ENCODE measurements around the gene DPH5.
"Not testable (repeated sequence)": the region's sequence is repeated elsewhere in the genome, so short reads cannot be mapped to it uniquely, and the experiment has no call there.

Gene DPH5

GRCh38 chr1:101066937-101067335 is 41.4 kb upstream of the DPH5 start:
- not testable (repeated sequence) for H3K4me1 ChIP-seq (ENCODE audit: control insufficient read depth in 1 of 2, insufficient read depth in 2 of 2, low read length in 2 of 2); H3K27me3 ChIP-seq (ENCODE audit: insufficient read depth, low read length); H3K79me2 ChIP-seq (ENCODE audit: control insufficient read depth, insufficient read depth, low read length, poor library complexity); H3K23ac ChIP-seq (ENCODE audit: low read length); H3K4ac ChIP-seq (ENCODE audit: low read depth, low read length); H3K4me3 ChIP-seq (ENCODE audit: low read depth, low read length); H4K8ac ChIP-seq (ENCODE audit: low read depth, low read length); H2AFZ ChIP-seq (ENCODE audit: insufficient read depth, low read length, poor library complexity); H2AK5ac ChIP-seq (ENCODE audit: low read length); H3K36me3 ChIP-seq (ENCODE audit: control insufficient read depth in 1 of 2, insufficient read depth in 2 of 2, low read length in 2 of 2); H2BK120ac ChIP-seq (ENCODE audit: insufficient read depth, low read length, poor library complexity); H2BK12ac ChIP-seq (ENCODE audit: low read length); H3K9me3 ChIP-seq (ENCODE audit: insufficient read depth, low read depth, low read length); H3K18ac ChIP-seq (ENCODE audit: low read length); H4K12ac ChIP-seq (ENCODE audit: low read depth, low read length); H3K27ac ChIP-seq (ENCODE audit: low read depth, low read length); H3K14ac ChIP-seq (ENCODE audit: low read length); H3K79me1 ChIP-seq (ENCODE audit: low read length); DNase-seq; H4K91ac ChIP-seq (ENCODE audit: low read depth, low read length); H2BK5ac ChIP-seq (ENCODE audit: low read depth, low read length, poor library complexity); H3K4me2 ChIP-seq (ENCODE audit: low read length); H3K9ac ChIP-seq (ENCODE audit: low read length)
- WGBS (ENCODE audit: extremely low coverage, insufficient coverage, insufficient read length): no CpG with 5 or more reads among the region's 1 CpG

GRCh38 chr1:101066260-101066936 is 40.8 kb upstream of the DPH5 start:
- no peak overlapping the region for H3K14ac ChIP-seq (ENCODE audit: low read length)
- no peak overlapping the region for H3K18ac ChIP-seq (ENCODE audit: low read length)
- H2AFZ ChIP-seq (ENCODE audit: insufficient read depth, low read length, poor library complexity): no peak overlapping the region
- H3K4me1 ChIP-seq (ENCODE audit: control insufficient read depth in 1 of 2, insufficient read depth in 2 of 2, low read length in 2 of 2): no peaks in the 10 kb centered on the region
- no peaks in the 10 kb centered on the region for H3K79me1 ChIP-seq (ENCODE audit: low read length)
- H3K9ac ChIP-seq (ENCODE audit: low read length): no peak overlapping the region
- H3K36me3 ChIP-seq (ENCODE audit: control insufficient read depth in 1 of 2, insufficient read depth in 2 of 2, low read length in 2 of 2): no peaks in the 10 kb centered on the region
- no peak overlapping the region for H2BK5ac ChIP-seq (ENCODE audit: low read depth, low read length, poor library complexity)
- H3K4ac ChIP-seq (ENCODE audit: low read depth, low read length): no peak overlapping the region
- no peak overlapping the region for H2BK12ac ChIP-seq (ENCODE audit: low read length)
- H3K79me2 ChIP-seq (ENCODE audit: control insufficient read depth, insufficient read depth, low read length, poor library complexity): no peaks in the 10 kb centered on the region
- no peak overlapping the region for H2BK120ac ChIP-seq (ENCODE audit: insufficient read depth, low read length, poor library complexity)
- H3K27ac ChIP-seq (ENCODE audit: low read depth, low read length): no peak overlapping the region
- H3K27me3 ChIP-seq (ENCODE audit: insufficient read depth, low read length): no peaks in the 10 kb centered on the region
- H3K9me3 ChIP-seq (ENCODE audit: insufficient read depth, low read depth, low read length): no peaks in the 10 kb centered on the region
- H4K12ac ChIP-seq (ENCODE audit: low read depth, low read length): no peak overlapping the region
- H4K8ac ChIP-seq (ENCODE audit: low read depth, low read length): no peak overlapping the region
- no peak overlapping the region for H3K23ac ChIP-seq (ENCODE audit: low read length)
- no peak overlapping the region for H3K4me2 ChIP-seq (ENCODE audit: low read length)
- no peak overlapping the region for H4K91ac ChIP-seq (ENCODE audit: low read depth, low read length)
- no peak overlapping the region for H3K4me3 ChIP-seq (ENCODE audit: low read depth, low read length)
- DNase-seq: no peak
- no peak overlapping the region for H2AK5ac ChIP-seq (ENCODE audit: low read length)

- H3K4me2 ChIP-seq (ENCODE audit: low read length): no peak overlapping the region
- H3K27me3 ChIP-seq (ENCODE audit: insufficient read depth, low read length): no peaks in the 10 kb centered on the region
- H2AFZ ChIP-seq (ENCODE audit: insufficient read depth, low read length, poor library complexity): no peak overlapping the region
- no peak overlapping the region for H4K91ac ChIP-seq (ENCODE audit: low read depth, low read length)
- no peak for DNase-seq
- H3K14ac ChIP-seq (ENCODE audit: low read length): no peak overlapping the region
- H3K9ac ChIP-seq (ENCODE audit: low read length): no peak overlapping the region
- no peaks in the 10 kb centered on the region for H3K79me2 ChIP-seq (ENCODE audit: control insufficient read depth, insufficient read depth, low read length, poor library complexity)
- H2BK5ac ChIP-seq (ENCODE audit: low read depth, low read length, poor library complexity): no peak overlapping the region
- H3K18ac ChIP-seq (ENCODE audit: low read length): no peak overlapping the region
- H3K27ac ChIP-seq (ENCODE audit: low read depth, low read length): no peak overlapping the region
- no peak overlapping the region for H3K23ac ChIP-seq (ENCODE audit: low read length)
- no peaks in the 10 kb centered on the region for H3K36me3 ChIP-seq (ENCODE audit: control insufficient read depth in 1 of 2, insufficient read depth in 2 of 2, low read length in 2 of 2)
- H4K12ac ChIP-seq (ENCODE audit: low read depth, low read length): no peak overlapping the region
- no peak overlapping the region for H2BK120ac ChIP-seq (ENCODE audit: insufficient read depth, low read length, poor library complexity)
- no peak overlapping the region for H3K4me3 ChIP-seq (ENCODE audit: low read depth, low read length)
- H2AK5ac ChIP-seq (ENCODE audit: low read length): no peak overlapping the region
- H3K79me1 ChIP-seq (ENCODE audit: low read length): no peaks in the 10 kb centered on the region
- no CpG with 5 or more reads among the region's 1 CpG for WGBS (ENCODE audit: extremely low coverage, insufficient coverage, insufficient read length)
- H3K4ac ChIP-seq (ENCODE audit: low read depth, low read length): no peak overlapping the region
- no peak overlapping the region for H2BK12ac ChIP-seq (ENCODE audit: low read length)
- H3K9me3 ChIP-seq (ENCODE audit: insufficient read depth, low read depth, low read length): no peaks in the 10 kb centered on the region
- H4K8ac ChIP-seq (ENCODE audit: low read depth, low read length): no peak overlapping the region
- no peaks in the 10 kb centered on the region for H3K4me1 ChIP-seq (ENCODE audit: control insufficient read depth in 1 of 2, insufficient read depth in 2 of 2, low read length in 2 of 2)
These were observed 40.0 kb upstream of the DPH5 start for GRCh38 chr1:101065575-101065974.

GRCh38 chr1:101064697-101065096 is 39.1 kb upstream of the DPH5 start:
- Histone ChIP-seq H4K91ac (ENCODE audit: low read depth, low read length) (no peak overlapping the region), H2BK120ac (ENCODE audit: insufficient read depth, low read length, poor library complexity) (no peak overlapping the region), H3K18ac (ENCODE audit: low read length) (no peak overlapping the region), H3K4me3 (ENCODE audit: low read depth, low read length) (no peak overlapping the region), H3K79me2 (ENCODE audit: control insufficient read depth, insufficient read depth, low read length, poor library complexity) (no peaks in the 10 kb centered on the region), H2BK5ac (ENCODE audit: low read depth, low read length, poor library complexity) (no peak overlapping the region), H2BK12ac (ENCODE audit: low read length) (no peak overlapping the region), H3K4me1 (ENCODE audit: control insufficient read depth in 1 of 2, insufficient read depth in 2 of 2, low read length in 2 of 2) (no peaks in the 10 kb centered on the region), H2AK5ac (ENCODE audit: low read length) (no peak overlapping the region), H4K8ac (ENCODE audit: low read depth, low read length) (no peak overlapping the region), H3K9ac (ENCODE audit: low read length) (no peak overlapping the region), H3K14ac (ENCODE audit: low read length) (no peak overlapping the region), H2AFZ (ENCODE audit: insufficient read depth, low read length, poor library complexity) (no peak overlapping the region), H3K9me3 (ENCODE audit: insufficient read depth, low read depth, low read length) (no peaks in the 10 kb centered on the region), H3K23ac (ENCODE audit: low read length) (no peak overlapping the region), H3K4ac (ENCODE audit: low read depth, low read length) (no peak overlapping the region), H3K27ac (ENCODE audit: low read depth, low read length) (no peak overlapping the region), H3K27me3 (ENCODE audit: insufficient read depth, low read length) (no peaks in the 10 kb centered on the region), H4K12ac (ENCODE audit: low read depth, low read length) (no peak overlapping the region), H3K79me1 (ENCODE audit: low read length) (no peaks in the 10 kb centered on the region), H3K4me2 (ENCODE audit: low read length) (no peak overlapping the region), H3K36me3 (ENCODE audit: control insufficient read depth in 1 of 2, insufficient read depth in 2 of 2, low read length in 2 of 2) (no peaks in the 10 kb centered on the region)
- WGBS (ENCODE audit: extremely low coverage, insufficient coverage, insufficient read length): no CpG with 5 or more reads among the region's 2 CpGs
- DNase-seq: no peak
